M059J (cell line): ENCODE results near the gene EPS8L3. TPM values are rescaled to one million over a fixed set of nuclear protein-coding genes. Genes with fewer than 3 reads are reported as not detected.
"Not testable (repeated sequence)": the region's sequence is repeated elsewhere in the genome, so short reads cannot be mapped to it uniquely, and the experiment has no call there.

Experiments used
- DNase-seq: peaks from one replicate; pipeline ENCODE4 v3.0.0-alpha.2; 2012; ENCODE audit warnings: low read depth
- total RNA-seq: library from RNA; depleted of rRNA; stranded (reverse); fragments of >200 nt; shearing (Covaris generic); gene quantifications from 2 replicates; pipeline ENCODE4 v1.2.3, GENCODE V29; 2014

EPS8L3 gene
- total RNA-seq, 1 experiment from 2014 or later, result not detected

DNA sequence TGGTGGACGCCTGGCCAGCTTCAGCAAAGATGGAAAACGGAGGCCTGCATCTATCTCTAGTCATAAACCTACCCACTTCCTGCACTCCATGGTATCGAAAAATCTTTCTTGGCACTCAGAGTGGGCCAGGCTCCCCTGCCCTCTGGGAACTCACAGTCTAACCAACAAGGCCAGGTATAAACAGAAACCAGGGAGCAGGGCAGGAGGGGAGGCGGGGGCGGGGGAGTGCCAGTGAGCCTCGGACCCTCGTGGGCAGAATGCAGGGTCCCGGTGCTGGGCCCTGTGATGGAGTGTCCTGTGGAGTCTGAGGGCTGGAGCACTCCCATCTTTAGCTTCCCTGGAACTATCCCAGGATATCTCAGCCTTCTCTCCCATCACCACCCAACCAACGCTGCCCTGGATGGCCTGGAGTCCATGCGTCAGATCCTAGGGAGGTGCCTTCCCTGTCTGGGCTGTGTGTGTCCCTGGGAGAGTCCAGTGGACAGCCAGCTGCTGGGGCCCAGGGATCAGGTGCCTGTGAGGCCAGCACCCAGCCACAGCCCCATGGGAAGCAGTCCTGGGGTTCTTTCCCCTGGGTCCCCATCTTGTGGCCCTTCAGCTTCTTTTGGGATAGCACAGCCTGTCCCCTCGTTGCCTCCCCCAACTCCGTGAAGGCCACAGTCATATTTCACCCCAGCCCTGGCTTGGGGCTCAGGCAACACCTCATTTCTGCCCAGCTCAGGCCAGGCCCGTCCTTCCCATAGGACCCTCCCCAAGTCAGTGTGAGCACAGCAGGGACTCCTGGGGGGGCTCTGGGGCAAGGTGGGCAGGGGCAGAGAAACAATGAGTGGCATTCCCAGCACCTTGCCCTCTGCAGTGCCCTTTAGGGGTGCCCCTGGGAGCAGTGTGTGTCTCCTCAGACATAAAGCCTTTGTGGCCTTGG lies 1.1 kb upstream of the EPS8L3 start:
- DNase-seq, result no peak

DNA sequence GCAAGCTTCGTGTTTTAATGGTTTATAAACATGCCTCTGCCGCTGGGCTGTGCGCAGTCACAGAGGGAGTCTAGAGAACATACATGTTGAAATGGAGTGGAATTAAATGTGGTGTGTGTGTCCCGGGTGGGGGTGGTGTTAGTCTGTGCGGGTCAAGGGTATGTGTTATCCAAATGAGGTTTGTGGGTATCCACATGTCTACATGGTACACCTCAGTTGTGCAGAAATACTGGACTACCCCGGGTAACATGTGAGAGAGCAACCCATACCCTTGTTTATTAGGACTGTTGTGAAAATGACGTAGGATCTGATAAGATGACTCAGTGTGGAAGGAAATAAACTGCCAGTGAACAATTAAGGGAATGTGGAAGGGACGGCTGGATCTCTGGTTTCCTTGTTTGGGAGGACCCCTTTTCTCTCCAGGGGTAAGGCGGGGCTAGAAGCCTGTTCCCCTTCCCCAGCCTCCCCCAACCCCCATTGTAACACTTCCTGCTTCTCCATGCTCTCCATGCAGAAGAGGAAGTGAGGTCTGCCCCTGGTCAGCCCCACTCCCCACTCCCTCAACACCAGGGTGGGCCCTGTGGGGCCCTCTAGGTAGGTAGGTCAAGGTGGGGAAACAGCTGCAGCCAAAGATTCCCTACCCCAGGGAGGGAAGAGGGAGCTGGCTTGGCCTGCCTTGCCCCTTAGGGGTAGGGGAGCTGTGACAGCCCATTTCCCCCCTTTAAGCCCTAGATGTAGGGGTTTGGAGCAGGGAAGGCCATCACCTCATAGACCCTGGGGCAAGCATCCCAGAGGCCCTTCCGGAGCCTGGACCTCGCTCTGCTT lies 690 bp downstream of the EPS8L3 start:
- DNase-seq, result peak; percentile 86

DNA sequence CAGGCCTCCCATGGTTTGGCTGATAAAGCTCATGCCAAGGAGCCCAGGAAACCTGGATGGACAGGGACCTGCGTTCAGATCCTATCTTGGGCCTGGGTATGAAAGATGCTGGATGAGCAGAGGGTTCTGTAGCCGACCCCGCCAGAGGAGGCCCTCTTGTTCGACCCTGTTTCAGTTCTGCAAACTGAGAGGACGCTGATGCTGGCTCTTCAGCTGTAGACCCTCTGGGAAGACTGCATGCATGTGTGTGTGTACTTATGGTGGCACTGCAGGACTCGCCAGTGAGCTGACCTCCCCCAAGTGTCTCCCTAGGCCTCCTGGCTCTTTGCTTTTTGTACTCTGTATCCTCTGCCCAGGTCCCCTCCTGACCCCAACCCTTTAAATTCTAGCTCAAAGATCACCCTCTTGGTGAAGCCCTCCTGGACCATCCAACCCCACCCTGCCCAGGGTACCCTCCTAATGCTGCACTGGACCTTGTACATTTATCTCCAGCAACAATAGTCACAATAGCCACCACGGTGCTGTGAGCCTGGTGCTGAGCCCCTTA lies 1.6 kb downstream of the EPS8L3 start:
- no peak for DNase-seq

DNA sequence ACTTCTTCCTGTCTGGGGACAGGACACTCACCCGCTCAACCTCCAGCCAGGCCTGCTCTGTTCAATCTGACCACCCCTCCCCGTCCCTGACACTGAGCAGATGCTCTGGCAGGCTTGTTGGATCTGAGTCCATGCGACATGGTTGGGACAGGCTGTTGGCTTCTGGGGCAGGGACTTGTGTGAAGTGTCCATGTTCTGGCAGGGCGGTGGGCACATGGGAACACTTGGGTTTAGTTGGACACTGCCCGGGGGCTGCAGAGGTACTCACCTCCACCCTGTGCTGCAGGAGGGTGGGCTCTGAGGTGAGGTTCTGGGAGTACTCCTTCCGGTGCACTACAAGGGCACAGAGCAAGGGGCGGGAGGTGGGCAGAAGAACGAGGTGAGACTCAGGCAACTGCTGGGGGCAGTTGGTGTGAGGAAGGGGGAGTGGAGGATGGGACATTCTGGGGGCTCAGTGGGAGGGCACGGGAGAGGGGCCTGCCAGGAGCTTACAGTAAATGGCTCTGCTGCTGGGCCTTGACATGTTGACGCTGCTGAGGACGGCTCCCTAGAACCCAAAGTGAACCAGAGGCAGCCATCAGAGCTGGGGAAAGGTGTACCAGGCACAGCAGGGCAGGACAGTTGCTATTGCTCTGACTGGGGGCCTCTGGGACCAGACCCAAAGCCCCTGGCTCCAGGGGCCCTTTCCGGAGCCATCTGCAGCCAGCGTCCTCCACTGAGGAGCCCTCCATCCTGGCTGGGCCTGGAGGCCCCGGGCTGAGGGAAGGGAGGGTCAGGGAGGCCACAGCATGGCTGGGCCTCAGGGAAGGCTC lies 2.3 kb downstream of the EPS8L3 start:
- no peak for DNase-seq

DNA sequence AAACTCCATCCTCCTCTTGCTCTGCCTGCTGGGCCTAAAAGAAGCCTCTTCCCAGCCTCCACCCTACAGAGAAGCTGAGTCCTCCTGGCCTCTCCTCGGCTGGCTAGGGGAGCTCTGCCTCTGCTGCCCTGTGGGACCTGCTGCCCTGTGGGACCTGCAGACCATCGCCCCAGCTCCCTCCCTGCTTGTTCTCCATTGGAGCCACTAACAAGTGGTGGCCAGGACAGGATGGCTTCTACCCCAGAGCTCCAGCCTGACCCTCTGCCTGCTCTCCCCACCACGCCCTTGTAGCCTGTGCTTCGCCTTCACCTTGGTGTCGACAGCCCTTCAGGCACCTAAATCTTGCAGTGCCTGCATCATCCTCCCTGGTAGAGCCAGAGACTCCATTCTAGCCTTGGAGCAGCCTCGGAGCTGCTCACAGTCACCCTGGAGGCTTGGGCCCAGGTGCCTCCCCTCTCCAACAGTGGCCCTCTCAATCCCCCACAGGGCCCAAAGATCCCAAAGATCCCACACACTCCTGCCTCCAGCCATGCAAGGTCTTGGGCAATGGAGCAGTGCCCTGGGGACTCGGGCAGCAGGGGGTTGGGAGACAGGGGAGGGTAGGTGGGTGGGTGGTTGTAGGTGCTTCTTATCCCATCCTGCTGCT lies 3.0 kb downstream of the EPS8L3 start:
- DNase-seq, result no peak

DNA sequence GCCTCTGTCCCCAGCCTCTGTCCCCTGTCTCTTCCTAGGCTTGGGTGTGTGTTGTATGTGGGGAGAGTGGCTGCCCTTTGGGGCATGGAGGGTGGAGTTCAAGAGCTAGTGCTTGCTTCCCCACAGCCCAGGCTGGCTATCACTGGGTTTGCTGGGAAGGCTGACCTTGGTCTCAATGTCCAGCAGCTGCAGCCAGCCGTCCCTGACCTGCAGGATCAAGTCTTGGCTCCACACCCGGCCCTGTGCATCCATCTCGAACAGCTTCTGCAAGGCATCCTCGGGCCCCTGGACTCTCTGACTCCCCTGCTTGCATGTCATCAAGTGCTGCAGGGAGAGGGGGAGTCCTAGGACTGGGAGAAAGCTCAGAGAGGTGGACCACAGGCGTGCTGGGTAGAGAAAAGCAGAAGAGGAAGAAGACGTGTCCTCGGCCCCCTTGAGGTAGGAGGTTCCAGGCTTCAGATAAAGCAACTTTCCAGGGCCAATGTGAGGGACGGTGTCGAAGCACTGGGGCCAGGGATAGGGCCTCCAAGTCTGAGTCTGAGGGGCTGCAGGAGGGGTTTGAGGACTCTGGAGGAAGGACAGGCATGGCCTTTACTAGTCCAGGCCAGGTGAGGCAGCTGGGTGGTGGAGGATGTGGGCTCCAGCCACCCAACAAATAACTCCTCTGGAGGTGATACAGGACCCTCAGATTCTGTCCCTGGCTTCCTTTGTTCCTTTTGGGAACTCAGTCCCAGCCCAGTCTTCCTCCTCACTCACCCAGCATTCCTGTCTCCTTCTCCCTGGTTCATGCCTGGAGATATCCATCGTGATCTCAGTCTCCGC lies 4.0 kb downstream of the EPS8L3 start:
- no peak for DNase-seq

DNA sequence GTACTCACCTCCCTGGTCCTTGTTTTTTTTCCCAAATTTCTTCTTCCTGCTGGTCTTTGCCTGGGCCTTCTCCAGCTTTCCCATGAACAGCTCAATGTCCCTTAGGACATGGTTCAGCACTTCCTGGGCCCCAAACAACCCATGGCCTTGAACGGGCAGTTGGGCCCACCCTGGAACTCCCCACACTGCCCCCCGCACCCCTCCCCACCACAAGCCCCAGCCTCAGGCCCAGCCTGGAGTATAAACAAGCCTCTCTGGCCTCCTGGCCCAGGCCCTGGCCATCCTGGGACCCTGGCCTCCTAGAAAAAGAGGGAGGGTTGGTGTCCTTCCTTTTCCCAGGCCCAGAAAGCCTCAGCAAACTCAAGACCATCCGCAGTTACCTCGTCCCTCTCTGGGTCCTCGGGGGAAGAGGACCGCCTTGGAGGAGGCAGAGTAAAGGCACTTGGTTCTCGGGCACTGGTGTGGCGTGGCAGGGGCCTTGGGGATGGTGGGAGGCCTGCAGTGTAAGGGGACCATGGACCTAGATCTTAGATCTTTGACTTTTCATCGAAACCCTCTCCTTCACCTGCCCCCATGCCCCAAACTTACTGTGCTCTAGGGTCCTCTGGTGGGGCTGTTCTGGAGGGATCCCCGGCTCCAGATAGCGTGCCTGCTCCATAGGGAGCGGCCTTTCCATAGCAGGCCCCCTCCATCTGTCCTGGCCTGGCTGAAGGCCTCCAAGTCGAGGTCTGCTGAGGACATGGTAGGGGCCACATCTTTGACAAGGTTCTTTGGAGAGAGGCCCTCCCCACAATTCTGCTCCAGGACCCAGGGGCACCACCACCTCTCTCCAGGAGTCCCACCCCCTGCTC lies 5.6 kb downstream of the EPS8L3 start:
- DNase-seq, result no peak

DNA sequence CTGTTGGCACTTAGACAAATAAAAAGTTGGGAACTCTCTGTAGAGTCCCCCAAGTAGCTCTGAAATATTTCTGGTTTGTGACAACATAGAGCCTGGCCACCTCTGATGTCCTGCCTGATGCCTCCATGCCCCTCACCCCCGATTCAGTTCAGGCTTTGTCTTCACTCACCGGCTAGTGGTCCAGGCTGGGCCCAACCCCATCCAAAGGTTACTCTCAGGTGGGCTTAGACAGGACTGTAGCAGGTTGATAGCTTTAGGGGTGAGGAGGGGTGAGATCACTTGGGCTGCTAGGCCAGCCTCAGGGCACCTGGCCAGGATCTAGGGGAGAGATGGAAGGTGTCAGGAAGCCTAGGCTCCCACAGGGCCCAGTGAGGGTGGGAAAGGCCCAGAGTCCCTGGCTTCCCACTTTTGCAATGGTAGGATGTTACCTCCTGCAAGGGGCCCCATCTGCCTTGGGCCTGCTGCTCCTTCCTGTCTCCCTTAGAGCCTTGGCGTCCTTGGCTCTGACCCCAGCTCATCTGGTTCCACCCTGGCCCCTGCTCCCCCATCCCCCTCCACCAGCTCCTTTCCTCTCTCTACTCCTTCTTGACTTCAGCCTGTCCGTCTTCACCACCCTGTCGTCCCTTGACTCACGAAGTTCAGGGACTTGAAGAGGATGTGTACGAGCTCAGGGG lies 6.7 kb downstream of the EPS8L3 start:
- no peak for DNase-seq

DNA sequence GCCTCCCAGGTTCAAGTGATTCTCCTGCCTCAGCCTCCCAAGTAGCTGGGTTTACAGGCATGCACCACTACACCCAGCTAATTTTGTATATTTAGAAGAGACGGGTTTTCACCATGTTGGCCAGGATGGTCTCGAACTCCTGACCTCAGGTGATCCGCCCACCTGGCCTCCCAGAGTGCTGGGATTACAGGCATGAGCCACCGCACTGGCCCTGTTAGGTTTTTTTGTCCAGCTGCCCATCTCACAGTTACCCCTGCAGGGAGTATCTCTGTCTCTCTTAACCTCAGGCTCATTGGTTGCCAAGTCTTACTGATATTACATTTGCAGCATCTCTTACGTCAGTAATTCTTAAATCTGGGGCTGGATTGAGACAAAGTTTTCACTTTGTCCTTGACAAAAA lies 7.4 kb downstream of the EPS8L3 start:
- DNase-seq, result not testable (repeated sequence)

DNA sequence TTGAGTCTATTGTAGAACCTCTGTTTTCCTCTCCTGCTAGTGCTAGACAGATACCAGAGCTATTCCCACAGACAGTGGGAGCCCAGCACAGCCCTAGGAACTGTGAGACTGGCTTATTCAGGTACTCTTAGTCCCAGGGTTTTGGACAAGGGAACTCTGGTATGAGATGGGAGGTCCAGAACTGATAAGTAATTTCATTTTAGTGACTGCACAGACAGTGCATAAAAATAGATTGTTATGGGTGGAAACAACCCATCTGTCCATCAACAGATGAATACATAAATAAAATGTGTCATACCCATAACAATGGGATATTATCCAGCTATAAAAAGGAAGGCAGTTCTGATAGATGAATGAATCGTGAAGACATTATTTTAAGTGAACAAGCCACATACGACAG lies 9.0 kb downstream of the EPS8L3 start:
- no peak for DNase-seq

DNA sequence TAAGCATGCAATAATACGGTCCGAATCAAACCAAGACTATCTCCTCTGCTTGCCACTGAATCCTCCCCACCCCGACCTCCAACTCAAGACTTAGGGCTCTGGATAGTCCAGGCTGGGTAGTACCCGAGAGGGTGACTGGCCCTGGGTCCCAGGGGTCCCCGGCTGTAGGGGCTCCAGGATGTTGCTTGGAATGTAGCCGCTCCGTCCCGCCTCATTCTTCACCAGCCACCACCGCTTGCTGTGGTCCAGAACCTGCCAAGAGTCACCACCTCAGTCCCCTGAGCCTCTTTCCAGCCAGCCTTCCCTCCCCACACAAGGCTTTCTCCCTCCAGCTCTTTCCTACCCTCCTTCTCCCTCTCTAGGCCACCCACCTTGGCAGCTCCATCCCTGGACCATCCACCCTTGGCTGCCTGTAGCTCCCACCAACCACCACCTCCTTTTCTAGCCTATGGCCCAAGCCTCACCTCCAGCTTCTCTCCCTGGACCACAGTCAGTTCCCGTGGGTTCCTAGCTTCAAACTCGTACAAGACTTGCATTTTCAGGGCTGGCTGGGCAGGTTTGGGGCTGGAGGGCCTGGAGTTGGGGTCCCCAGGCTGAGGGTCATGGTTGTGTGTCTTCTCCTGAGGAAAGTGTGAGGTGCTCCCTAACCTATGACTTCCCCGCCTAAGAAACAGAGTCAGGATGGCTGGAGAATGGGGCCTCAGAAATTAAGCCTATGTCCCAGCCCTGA lies 12.0 kb downstream of the EPS8L3 start:
- no peak for DNase-seq

DNA sequence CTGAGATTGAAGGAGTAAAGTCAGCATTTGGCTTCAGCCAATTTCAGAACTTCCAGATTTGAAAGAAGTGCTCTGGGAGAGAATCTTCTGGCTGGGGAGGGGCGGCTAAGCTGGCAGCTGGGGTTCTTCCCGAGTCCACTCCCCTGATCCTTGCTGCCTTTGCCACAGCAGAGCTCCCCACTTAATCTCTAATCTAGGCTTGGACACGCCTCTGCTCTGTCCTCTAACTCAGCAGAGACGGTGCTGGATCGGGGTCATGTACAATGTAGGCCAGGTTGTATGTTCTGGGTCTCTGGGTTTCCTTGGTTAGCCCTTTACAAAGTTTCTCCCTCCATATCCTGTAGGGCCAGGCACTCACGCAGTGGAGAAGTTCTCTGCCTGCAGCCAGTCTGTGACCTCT lies 12.8 kb downstream of the EPS8L3 start:
- DNase-seq, result no peak

DNA sequence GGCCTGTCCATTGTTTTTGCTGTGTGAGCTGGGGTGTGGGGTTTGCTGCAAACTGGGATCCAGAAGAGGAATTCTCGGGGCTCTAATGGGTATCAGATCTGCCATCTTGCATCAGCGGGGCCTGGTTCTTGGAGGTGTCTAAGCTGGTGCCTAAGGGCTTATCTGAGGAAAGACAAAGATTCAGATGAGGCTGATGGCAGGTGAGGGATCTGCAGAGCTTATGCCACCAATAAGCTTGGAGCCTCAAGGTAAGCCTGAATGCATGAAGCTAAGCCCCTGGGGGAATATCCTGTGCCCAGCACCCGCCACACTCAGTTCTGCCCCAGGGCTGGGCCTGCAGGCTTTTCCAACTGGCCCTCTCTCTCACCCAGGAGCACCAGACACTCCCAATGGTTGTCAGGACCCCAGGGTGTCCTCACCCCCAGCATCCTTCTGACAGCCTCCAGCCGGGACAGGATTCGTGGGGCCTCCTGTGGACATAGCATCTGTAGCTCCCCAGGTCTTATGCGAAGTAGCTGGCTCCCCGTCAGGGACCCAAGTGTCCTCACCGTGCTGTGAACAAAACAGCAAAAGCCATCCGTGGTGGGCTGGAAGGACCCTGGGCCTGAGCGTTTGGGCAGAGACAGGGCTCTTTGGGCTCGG lies 13.4 kb downstream of the EPS8L3 start:
- DNase-seq, result no peak

DNA sequence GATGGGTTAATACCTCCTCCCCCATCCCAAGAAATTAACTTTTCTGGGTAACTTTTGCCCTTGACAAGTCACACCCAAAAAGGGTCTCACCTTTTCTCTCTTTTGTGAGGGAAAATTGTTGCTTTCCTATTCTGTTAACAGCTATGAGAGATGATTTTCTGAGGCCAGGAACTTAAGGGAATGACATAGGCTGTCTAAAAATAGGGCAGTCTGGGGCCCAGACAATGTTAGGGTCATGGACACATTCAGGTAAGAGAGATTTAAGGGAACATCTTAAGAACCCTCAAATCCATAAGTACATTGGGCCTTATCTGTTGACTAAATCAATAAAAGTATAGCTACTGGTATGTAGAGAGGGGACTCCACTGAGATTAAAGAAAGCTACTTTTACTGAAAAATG lies 14.5 kb downstream of the EPS8L3 start:
- DNase-seq, result no peak

DNA sequence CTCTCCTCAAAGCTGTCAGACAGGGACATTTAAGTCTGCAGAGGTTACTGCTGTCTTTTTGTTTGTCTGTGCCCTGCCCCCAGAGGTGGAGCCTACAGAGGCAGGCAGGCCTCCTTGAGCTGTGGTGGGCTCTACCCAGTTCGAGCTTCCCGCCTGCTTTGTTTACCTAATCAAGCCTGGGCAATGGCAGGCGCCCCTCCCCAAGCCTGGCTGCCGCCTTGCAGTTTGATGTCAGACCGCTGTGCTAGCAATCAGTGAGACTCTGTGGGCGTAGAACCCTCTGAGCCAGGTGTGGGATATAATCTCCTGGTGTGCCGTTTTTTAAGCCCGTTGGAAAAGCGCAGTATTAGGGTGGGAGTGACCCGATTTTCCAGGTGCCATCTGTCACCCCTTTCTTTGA lies 15.4 kb downstream of the EPS8L3 start:
- not testable (repeated sequence) for DNase-seq

DNA sequence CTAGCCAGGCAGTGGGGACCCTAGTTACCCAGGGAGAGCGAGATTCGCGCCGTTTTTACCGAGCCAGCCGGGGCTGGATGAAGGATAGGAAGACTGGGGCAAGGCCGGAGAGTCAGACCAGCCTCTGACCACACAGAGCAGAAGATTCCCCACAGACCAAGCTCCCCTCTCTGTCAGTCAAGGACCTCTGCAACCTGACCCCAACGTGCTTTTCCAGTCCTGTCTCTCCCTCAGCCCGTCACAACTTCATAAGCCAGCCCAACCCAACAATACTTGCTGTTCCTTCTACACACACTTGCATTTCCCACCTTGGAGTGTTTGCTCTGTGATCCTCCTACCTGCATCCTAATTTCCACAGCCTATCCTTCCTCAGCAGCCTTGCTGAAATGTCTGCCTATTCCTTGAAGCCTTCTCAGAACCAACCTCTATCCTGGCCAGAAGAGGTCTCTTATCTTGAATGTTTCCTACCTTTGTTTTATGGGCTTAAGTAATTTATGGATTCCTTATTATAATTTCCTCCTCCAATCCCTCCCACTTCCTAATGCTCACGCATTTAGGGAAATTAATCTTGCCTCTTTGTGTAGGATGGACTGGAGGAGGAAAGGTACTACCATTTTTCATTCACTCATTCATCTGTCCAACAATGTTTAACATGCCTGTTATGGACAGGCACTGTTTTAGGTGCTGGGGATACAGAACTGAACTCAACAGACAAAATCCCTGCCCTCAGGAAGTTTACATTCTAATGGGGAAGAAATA lies 22.9 kb downstream of the EPS8L3 start, which contains the start of gene GSTM3:
GSTM3 (minus strand) TSS at position 424 of the 759 bp plus-strand sequence. CDS start 751 bp downstream, outside the sequence.
- DNase-seq, result peak; percentile 18
